HFF-Myc (cell line): ENCODE data around the gene ARL3.

Source experiments
- DNase-seq: peaks from one replicate; pipeline ENCODE4 v3.0.0-alpha.2; 2011; ENCODE audit warnings: low read depth; ENCODE audit errors: extremely low read depth
- H3K4me3 ChIP-seq: replicated peaks from 2 replicates; pipeline ENCODE4 v1.5.1; 2011; ENCODE audit warnings: low read depth, mild to moderate bottlenecking, control low read depth, low read length
- CTCF ChIP-seq: IDR thresholded peaks from 2 replicates; pipeline ENCODE4 v1.5.1; 2012; ENCODE audit warnings: mild to moderate bottlenecking, low read depth, low read length, control low read depth; ENCODE audit errors: missing control alignments

The ARL3 gene

GRCh38 chr10:102678068-102678400, 36.2 kb downstream of the ARL3 start:
- H3K4me3 ChIP-seq: no peak overlapping the region
- no peak for DNase-seq
- no peak for TF ChIP-seq CTCF

- DNase-seq: no peak
- no peak overlapping the region for H3K4me3 ChIP-seq
- TF ChIP-seq CTCF: no peak
Measured at GRCh38 chr10:102677331-102678067, 36.7 kb downstream of the ARL3 start.

GRCh38 chr10:102676534-102677315, 37.5 kb downstream of the ARL3 start:
- TF ChIP-seq CTCF: no peak
- no peak for DNase-seq
- H3K4me3 ChIP-seq: no peak overlapping the region

- H3K4me3 ChIP-seq: peak overlapping the region; percentile 9; the same call in 1 of the 2 replicates
- DNase-seq: peak; percentile 72
- TF ChIP-seq CTCF: no peak
Measured at GRCh38 chr10:102675666-102676533, 38.3 kb downstream of the ARL3 start.

- TF ChIP-seq CTCF: no peak
- H3K4me3 ChIP-seq: peak overlapping the region; percentile 9; the same call in 1 of the 2 replicates
- DNase-seq: no peak
Measured at GRCh38 chr10:102675011-102675665, 39.1 kb downstream of the ARL3 start.

- TF ChIP-seq CTCF: no peak
- no peak overlapping the region for H3K4me3 ChIP-seq
- DNase-seq: no peak
Measured at GRCh38 chr10:102674566-102674965, 39.6 kb downstream of the ARL3 start.
